AG04450 (cell line): ENCODE measurements around the gene SLC52A3. TPM values are rescaled to one million over a fixed set of nuclear protein-coding genes. Genes with fewer than 3 reads are reported as not detected.

Source experiments
- CTCF ChIA-PET: fragments of 300-600, 350-600 bp; formaldehyde crosslinking; extraction: SDS; loops from one replicate; lab custom pipeline; 2022; ENCODE audit warnings: antibody characterized with exemption, inconsistent platforms; lab: Charles Lee
- POLR2A ChIA-PET: fragments of 350-600 bp; formaldehyde crosslinking; extraction: SDS; loops from one replicate; lab custom pipeline; 2021; ENCODE audit warnings: antibody characterized with exemption, inconsistent platforms; lab: Yijun Ruan, JAX
- DNase-seq: peaks from one replicate; pipeline ENCODE4 v3.0.0-alpha.2; 2011; ENCODE audit warnings: low read depth, low spot score
- H3K27ac ChIP-seq: one replicate; pipeline ENCODE4 v1.5.1; 2012; ENCODE audit warnings: low read depth, low read length, control low read depth
- H3K27me3 ChIP-seq: one replicate; pipeline ENCODE4 v1.6.0; 2012; ENCODE audit warnings: low read length; ENCODE audit not compliant: control insufficient read depth, insufficient read depth
- H3K4me3 ChIP-seq: 2 replicates; pipeline ENCODE4 v1.5.1; 2011; ENCODE audit warnings: mild to moderate bottlenecking, low read depth, low read length, control low read depth
- H3K9me3 ChIP-seq: 2 replicates; pipeline ENCODE4 v1.5.1; 2012; ENCODE audit warnings: low read length; ENCODE audit not compliant: control insufficient read depth, insufficient read depth
- polyA plus RNA-seq: library from polyadenylated mRNA; depleted of rRNA; stranded (reverse); fragments of >200 nt; gene quantifications from 2 replicates; pipeline ENCODE4 v1.2.3, GENCODE V29; 2011
- TF ChIP-seq, protein P1 (sequence below): IDR thresholded peaks from 2 replicates; pipeline ENCODE4 v1.5.1; 2011; ENCODE audit warnings: low read depth, low read length, control low read depth, inconsistent platforms

SLC52A3 gene
- polyA plus RNA-seq, 1 experiment: not detected

DNA sequence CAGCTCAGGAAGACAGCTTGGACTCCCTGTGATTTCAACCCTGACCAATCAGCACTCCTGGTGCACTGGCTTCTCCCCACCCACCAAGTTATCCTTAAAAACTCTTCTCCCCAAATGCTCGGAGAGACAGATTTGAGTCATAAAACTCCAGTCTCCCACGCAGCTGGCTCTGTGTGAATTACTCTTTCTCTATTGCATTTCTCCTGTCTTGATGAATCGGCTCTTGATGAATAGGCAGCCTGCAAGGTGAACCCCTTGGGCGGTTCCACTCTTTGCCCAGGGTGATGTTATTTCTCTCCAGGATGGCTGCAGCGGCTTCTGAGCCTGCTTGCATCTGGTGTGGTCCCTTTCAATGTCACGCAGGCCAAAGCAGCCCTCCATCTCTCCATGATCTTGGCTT, 12.4 kb downstream of the SLC52A3 start:
- TF ChIP-seq, protein P1, sequence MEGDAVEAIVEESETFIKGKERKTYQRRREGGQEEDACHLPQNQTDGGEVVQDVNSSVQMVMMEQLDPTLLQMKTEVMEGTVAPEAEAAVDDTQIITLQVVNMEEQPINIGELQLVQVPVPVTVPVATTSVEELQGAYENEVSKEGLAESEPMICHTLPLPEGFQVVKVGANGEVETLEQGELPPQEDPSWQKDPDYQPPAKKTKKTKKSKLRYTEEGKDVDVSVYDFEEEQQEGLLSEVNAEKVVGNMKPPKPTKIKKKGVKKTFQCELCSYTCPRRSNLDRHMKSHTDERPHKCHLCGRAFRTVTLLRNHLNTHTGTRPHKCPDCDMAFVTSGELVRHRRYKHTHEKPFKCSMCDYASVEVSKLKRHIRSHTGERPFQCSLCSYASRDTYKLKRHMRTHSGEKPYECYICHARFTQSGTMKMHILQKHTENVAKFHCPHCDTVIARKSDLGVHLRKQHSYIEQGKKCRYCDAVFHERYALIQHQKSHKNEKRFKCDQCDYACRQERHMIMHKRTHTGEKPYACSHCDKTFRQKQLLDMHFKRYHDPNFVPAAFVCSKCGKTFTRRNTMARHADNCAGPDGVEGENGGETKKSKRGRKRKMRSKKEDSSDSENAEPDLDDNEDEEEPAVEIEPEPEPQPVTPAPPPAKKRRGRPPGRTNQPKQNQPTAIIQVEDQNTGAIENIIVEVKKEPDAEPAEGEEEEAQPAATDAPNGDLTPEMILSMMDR: no peak
- no peak overlapping the region for H3K4me3 ChIP-seq
- peaks cover 3% of the 10 kb centered on the region for H3K27me3 ChIP-seq
- DNase-seq: no peak
- no peaks in the 10 kb centered on the region; the same call in 1 of the 2 replicates for H3K9me3 ChIP-seq
- CTCF ChIA-PET: no interaction called here
- POLR2A ChIA-PET: no interaction called here
- no peak overlapping the region for H3K27ac ChIP-seq

DNA sequence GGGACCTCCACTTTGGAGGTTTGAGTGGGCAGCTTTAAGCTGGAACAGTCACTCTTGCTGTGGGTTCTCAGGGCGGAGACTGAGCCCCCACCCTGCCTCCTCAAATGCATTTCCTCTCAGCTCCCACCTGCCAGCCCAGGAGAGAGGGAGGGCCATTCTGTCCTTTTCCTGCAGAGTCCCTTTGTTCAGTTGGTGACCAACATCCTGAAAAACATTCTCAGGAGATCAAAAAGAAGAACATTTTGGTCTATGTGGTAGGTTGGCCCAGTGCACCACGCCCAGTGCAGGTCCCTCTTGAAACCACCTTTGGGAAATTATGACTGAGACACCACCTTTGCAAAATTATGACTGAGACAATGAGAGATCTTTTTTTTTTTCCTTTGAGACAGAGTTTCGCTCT, 13.4 kb downstream of the SLC52A3 start:
- TF ChIP-seq, protein P1: no peak
- H3K4me3 ChIP-seq: no peak overlapping the region
- peaks cover 3% of the 10 kb centered on the region for H3K27me3 ChIP-seq
- ChIA-PET POLR2A (no interaction called here), CTCF (no interaction called here)
- no peaks in the 10 kb centered on the region for H3K9me3 ChIP-seq
- no peak overlapping the region for H3K27ac ChIP-seq
- no peak for DNase-seq

DNA sequence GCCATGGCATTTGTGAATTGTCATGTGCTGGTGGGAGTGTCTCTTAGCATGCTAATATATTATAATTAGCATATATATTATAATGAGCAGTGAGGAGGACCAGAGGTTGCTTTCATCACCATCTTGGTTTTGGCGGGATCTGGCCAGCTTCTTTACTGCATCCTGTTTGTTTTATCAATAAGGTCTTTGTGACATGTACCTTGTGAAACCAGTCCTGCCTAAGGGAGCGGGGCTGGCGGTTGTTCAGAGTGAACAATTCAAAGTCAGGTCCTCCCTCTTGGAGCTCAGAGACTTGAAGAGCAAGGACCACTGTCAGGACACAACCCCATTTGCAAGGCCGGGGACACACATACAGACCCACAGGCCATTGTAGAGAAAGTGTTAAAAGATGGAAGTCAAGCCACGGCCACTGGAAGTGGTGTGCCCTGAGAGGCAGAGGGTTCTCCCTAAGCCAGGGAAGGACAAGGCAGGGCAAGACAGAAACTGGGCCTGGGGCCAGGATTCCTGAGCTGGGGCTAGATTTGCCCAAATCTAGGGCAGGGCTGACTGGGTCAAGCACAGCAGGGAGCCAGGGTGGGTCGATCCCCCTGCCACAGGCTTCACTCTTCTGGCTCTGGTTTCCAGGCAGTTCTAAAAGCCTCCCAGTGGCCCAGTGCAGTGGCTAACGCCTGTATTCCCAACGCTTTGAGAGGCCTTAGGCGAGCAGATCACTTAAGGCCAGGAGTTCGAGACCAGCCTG, 14.2 kb downstream of the SLC52A3 start:
- no peak for DNase-seq
- Histone ChIP-seq H3K27ac (no peak overlapping the region), H3K4me3 (no peak overlapping the region), H3K9me3 (no peaks in the 10 kb centered on the region), H3K27me3 (peaks cover 3% of the 10 kb centered on the region)
- POLR2A ChIA-PET: no interaction called here
- TF ChIP-seq, protein P1: no peak
- CTCF ChIA-PET: no interaction called here

- no peak overlapping the region for H3K27ac ChIP-seq
- TF ChIP-seq, protein P1: no peak
- H3K9me3 ChIP-seq: no peaks in the 10 kb centered on the region
- DNase-seq: no peak
- POLR2A ChIA-PET: no interaction called here
- H3K27me3 ChIP-seq: peaks cover 3% of the 10 kb centered on the region
- CTCF ChIA-PET: no interaction called here
- no peak overlapping the region for H3K4me3 ChIP-seq
Measured at GRCh38 chr20:753136-753535, 15.2 kb downstream of the SLC52A3 start.

DNA sequence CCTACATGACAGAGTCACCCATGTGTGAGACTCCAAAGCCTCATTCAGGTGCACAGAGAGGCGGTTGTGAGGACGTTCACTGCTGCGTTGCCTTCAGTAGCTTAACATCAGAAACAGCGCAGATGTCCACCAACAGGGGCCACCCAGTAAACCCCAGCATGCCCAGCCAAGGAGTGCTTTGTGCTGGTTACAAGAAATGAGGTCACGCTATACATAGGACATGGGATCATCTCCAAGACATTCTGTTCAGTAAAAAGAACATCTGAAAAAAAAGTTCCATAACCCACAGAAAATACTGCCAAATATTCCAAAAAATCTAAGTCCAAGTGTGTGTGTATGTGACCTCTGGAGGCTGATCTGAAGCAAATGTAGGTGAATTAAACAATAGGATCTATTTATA, 16.0 kb downstream of the SLC52A3 start:
- ChIA-PET POLR2A (no interaction called here), CTCF (no interaction called here)
- H3K4me3 ChIP-seq: no peak overlapping the region
- TF ChIP-seq, protein P1: no peak
- no peaks in the 10 kb centered on the region for H3K9me3 ChIP-seq
- H3K27ac ChIP-seq: no peak overlapping the region
- H3K27me3 ChIP-seq: no peaks in the 10 kb centered on the region
- no peak for DNase-seq
